Erythroblast (primary cell): ENCODE results near the gene ANKRD33B.

Experiments
- GATA1 ChIP-seq: IDR thresholded peaks from 2 replicates; pipeline ENCODE4 v1.6.1; 2011; ENCODE audit warnings: low read depth, mild to moderate bottlenecking, control low read depth, low read length, moderate library complexity
- POLR2A ChIP-seq: IDR thresholded peaks from 2 replicates; pipeline ENCODE4 v1.6.1; 2011; ENCODE audit warnings: mild to moderate bottlenecking, low read length

DNA sequence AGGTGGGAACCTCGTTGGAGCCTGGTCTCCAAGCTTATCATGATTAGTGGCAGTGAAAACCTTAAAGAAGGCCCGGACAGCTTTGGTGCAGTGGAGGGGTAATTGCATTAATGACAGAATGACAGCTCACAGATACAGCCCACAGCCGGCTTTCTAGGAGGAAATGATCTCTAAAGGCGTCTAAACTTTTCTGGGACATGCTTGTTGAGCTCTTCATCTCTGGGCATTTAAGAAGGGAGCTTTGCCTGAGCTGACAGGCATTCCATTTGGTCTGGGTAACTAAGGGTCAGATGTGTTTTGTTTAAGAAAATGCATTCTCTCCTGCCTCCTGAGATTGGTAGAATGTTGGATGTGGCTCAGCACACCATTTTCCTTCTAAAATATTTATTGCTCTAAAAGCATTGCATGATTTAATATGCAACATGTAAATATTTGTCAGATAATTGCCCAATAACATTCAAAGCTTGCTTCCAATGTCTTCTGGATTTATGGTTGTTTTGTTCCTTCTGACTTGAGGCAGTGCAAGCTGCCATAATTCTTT is 4.0 kb downstream of the ANKRD33B start:
- no peak for TF ChIP-seq POLR2A
- no peak for TF ChIP-seq GATA1
